ENCODE measurements around the gene GUCA1C.

Gene GUCA1C, protein sequence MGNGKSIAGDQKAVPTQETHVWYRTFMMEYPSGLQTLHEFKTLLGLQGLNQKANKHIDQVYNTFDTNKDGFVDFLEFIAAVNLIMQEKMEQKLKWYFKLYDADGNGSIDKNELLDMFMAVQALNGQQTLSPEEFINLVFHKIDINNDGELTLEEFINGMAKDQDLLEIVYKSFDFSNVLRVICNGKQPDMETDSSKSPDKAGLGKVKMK

DNA sequence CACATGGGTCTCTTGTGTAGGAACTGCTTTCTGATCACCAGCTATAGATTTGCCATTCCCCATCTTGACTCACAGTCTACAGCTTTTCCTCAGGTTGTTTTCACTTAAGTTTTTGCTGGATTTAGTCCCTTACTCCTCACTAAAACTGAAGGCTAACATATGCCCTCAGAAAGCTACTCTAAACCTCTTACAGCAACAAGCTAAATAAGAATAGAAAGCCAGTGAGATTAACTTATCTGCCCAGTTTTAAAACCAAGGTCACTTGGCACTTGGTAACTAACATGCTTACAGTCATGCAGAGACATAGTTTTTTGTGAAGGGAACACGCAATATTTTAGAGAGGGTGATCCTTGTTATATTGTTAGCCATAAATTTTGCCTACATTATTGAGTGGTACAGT, at the start of gene GUCA1C:
Gene GUCA1C, minus strand, starts transcription at position 180 of the 400 bp plus-strand sequence. Its CDS starts 117 bp downstream, at position 63.
- no peak for DNase-seq

DNA sequence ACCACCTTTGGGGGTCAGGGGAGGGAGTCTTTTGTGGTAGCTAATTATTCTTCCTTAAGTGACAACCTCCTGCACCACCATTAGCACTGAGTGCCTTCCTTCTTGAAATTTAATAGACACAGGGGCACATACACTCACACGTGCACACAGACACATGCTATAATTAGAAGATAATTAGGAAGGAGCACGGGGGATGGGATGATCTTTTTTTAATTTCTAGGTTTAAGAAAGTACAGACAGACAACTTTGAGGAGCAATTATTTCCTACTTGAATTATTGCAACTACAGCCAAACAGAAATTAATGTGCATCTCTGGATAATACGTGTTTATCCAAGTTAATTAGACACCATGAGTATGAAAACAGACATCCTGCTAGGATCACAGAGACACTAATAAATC, 44.8 kb upstream of the GUCA1C start:
- DNase-seq = no peak

DNA sequence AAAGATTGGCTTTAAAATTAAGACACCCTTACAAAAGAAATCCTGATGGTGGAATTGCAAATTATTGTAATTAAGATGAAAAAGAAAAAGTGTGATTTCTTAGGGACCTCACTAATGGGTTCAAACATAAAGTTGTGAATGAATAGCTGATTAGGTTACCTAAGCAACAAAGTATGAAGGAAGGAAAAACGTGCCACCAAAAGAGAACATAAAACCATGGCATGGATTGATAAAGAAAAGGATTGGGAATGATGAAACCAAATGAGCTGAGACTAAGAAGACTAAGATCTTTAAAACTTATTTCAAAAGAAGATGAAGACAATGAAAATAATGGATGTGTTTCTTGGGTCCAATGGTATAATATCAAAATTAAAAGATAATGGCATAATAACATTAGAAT, 32.2 kb upstream of the GUCA1C start:
- no peak for DNase-seq

DNA sequence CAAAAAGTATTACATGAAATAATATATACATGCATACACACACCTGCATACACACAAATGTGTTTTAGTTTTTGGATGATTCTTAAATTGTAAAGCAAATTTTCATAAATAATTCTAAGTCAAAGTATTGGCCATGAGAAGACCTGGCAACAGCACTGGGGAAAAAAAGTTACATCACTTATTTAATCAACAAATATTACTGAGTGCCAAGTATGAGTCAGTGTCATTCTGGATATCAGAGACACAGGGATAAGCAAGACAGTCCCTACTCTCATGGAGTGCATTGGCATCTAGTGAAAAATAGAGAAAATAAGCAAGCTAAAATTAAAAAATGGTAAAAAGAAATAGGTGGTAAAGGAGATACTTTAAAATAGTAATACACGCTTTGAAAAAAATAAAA, 29.4 kb upstream of the GUCA1C start:
- no peak for DNase-seq

DNA sequence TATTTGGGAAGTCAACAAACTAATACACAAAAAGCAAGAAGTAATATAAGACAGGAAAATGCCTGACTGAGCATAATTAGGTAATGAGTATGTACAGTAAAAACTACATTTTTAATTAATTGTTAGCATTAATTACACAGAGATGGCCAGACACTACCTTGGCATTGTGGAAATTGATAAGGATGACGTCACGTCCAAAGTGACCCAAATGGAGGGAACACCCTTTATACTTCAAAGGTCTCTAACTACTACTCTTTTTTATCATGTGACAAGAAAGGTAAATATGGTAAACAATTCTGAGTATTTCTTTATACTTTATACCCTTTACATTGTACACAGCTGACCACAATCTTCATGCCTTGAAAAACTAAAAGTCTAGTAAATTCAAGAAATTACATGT, 22.4 kb upstream of the GUCA1C start:
- DNase-seq = no peak

DNA sequence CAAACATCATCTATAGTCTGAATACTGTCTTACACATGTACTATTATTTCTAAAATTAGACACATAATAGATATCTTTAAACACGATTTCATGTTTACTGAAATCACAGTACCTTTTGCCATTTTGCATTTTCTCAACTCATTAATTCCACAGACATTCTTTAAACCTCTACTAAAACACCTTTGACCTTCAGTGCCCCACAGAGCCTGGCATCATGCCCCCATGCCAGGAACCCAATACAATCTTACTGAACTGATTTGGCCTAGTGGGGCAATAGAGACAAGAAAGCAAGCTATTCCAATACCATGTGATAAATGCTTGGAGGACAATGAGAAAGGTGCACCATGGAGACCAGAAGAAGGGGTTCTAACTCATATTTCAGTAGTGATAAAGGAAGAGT, 19.3 kb upstream of the GUCA1C start:
- no peak for DNase-seq

DNA sequence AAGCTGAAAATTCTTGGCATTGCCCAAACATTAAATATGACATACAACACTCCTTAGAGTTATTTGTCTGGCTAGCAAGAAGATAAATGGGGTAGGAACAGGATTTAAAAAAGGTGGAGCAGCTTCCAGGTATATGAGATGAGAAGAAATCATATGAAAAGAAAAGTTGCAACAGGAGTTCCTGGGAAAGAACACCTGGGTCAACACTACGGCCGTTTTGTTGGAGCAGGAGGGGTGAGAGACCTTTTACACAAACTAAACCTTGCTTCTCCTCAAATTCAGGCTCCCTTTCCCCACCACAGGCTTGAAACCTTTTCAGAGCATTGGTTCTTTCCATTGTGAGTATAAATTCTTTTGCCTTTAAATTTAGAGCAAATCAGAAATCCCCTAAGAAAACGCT, 18.8 kb upstream of the GUCA1C start:
- DNase-seq = no peak

DNA sequence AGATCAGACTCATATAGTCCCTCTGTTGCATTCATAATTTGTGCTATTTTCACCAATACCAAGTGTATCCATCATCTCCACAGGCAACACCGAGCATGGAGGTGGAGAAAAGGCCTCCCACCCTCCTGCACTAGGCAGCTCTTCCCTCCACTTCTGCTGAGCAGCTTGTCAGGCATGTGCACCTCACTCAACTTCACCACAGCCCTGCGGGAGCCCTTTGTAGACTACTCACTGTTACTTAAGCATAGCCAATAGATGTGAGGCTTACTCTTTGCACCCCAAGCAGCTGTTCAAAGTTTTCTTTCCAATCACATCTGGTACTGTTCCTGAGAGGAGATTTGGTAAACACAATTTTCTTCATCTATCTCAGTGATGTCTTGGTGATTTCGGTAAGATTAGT, 16.9 kb upstream of the GUCA1C start:
- no peak for DNase-seq

DNA sequence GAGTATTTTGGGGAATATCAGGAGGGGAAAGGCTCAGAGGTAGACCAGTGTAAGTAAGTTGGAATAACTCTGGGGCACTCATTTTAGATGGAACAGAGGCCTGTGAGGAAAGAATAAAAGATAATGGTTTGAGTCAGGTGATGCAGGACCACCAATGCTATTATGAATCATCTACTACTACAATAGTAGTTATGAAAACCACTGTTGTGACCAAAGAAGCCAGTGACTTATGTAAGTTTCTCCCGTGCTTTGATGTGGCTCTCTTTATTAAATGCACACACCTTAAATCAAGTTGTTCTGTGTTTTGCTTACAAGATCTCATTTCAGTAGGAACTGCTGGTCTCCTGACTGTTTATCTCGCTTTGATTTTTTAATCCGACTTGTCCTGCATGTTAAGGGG, 13.1 kb upstream of the GUCA1C start:
- DNase-seq = no peak

DNA sequence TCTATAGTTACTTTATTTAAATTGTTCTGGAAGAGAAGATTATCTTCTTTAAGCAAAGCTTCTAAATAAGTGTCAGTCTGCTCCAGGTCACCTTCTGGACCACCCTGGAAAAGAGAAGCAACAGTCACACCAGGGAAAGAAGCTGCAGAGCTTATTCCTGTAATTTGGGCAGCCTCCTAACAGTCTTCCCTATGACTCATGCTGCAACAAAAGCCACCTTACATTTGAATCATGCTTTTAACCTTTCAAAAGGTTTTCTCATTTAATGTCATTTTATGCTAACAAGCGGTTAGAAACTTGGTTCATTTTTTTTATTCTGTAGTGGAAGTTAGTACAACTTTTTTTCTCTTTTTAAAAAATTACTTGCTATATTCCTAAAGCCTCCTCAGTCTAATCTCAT, 5.3 kb upstream of the GUCA1C start:
- DNase-seq = no peak

DNA sequence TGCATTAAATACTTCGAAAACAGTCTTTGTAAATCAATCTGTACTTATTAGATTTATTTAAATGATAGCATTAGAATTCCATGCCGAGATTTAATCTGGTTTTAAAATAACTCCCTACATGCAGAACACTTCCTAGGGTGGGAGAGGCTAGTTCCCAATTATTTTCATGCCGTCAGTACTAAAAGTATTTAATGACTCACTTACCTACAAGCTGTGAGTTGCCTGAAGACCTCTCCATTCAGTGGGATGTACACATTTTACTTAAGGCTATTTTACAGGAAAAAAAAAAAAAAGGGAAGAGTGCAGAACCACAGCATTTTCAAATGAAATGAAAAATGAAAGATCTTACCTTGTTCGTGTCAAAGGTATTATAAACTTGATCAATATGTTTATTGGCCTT, 469 bp downstream of the GUCA1C start:
- DNase-seq = no peak

DNA sequence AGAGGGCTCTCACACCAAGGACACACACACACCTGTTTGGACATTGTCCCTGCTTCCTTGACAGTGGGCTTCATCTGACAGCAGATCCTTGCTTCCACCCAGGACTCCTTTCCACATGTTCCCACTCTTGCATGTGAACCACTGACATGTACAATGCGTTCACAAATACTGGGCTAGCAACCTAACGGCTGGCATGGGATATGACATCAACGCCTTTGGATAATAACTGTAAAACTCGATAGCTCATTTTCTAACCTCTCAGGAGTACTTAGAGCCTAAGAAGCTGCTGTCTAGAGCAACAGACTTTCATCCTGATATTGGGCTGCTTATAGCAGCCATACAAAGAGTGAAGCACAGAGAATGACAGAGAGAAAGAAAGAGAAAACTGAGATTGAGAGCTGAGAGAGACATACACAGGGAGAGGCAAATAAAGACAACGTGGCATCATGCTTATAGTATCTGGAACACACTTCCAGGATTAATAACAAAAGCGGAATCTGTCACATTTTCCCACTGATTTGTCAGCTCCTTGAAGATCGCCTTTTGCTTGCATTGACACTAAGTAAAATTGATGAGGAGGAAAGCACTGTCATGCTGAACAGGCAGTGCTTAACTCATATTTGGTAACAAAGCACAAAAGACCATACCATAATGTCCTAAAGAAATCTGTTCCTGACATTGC, 1.7 kb downstream of the GUCA1C start:
- no peak for DNase-seq

DNA sequence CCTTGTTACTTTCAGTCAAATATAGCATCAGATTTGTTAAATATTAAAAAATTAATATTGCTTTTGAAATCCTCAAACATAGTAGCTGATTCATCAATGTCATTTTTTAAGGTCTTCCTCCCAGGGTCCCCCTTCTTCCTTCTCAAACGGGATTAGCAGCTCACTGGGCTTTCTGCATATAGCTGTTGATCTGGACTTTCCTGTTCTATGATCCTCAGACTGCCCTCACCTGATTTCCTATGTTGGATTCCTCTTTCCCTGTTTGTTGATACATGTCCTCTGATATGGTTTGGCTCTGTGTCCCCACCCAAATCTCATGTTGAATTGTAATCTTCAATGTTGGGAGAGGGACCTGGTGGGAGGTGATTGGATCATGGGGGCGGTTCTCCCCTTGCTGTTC, 5.8 kb downstream of the GUCA1C start:
- DNase-seq = no peak

DNA sequence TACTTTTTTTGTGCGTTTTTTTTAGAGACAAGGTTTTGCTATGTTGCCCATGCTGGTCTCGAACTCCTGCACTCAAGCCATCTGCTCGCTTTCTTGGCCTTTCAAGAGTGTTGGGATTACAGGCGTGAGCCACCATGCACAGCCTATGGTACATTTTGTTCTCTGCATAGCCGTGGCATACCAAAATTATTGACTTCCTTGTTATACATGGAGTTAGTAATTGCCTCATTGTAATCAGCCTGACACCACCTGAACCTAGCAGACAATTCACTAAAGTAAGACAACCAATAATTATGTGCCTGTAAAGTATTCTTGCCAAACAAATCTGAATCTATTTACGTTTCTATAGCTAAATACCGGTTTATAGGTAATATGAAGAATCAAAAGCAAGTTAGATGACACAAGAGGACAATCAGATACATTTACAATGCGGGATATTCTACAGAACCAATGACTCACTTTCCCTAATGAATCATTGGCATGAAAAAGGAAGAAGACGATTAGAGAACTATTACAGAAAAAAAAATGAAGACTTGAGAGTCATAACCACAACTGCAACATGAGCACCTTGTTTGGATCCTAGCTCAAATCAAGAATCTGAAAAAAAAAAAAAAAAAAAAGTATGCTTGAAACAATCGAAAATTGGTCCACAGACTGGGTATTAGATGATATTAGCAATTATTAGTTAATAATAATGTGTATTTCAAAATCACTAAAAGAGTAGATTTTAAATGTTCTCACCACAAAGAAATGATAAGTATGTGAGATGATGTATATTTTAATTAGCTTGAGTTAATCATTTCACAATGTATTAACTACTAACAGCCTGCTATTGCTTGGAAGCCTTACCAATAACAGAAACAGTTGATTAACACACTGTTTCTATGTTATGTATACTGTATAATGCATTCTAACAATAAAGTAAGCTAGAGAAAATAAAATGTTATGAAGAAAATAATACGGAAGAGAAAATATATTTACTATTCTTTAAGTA, 7.1 kb downstream of the GUCA1C start:
- no peak for DNase-seq

DNA sequence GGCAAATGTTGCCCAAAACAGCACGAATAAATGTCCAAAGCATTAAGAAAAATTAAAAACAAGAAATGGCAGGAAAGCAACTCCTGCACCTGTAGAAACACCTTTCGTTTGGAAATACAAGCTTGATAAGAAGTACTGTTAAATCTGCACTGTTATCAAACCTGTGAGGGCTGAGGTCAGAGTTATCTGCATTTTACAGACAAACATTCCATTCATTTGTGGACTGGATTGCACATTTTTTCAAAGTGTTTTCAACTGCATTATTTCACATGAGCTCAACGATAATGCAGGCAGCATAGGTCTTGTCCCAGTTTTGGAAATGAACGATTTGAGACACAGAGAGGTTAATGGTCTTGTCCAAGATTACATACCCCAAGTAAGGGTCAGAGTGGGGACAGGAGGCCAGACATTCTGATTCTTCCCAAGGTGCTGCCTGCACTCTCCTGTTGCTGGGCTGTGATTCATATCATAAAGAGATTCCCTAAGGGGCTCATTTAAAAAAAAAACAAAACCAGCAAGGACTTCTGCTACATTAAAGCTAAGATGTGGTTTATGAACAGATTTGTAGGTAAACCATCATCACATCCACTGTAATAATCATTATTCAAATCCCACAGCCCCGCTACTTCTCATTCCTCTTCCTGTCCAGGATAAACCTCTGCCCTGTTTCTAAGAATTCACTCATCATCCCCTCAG, 13.0 kb downstream of the GUCA1C start:
- DNase-seq = no peak

DNA sequence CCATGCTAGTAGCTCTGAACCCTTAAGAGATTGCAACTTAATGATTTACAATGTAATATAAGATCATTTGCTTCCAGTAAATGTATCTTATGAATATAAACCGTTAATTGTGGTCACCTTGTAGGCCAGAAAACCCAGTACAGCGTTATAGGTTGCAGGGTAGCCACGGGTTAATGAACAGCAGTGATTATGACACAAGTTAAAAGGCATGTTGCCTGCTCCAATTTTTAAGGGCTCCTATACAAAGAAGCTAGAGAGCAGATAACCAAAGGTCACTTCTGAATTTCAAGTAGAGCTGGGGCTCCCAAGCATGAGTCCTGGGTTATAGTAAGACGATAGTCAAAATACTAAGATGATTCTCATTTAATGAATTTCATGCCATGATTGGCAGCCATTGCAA, 13.5 kb downstream of the GUCA1C start:
- no peak for DNase-seq

DNA sequence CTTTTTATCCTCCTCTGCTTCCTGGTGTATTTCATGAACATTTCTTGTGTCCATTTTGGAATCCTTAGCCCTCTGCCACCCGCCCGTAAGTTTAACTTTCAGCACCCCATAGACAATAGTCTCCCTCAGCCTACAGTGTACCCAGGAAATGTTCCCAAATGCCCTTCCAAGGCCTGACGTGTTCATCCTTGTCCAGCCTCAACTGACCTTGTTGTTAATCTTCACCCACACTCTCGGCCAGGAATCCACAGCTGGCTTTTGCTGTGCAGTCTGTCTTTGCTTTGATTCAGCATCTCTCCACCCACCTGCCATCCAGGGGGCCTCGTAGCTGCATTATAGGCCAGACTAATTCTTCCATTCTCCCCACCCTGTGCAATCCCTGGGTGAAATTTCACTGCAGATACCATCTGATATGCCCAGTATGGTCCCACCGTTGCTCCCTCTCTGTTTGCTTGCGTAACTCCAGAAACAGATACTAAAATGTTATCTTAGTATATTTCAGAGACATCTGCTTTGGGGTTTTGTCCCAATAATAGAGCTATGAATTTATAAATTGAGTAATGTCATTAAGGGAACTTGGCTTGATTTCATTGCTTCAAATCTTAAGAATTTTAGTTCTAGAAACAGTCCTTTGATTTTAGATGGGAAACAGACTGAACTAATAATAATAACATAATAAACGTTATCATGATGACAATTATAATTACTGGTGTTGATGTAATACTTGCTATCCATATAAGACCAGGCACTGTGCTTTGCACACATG, 16.6 kb downstream of the GUCA1C start:
- DNase-seq = no peak

DNA sequence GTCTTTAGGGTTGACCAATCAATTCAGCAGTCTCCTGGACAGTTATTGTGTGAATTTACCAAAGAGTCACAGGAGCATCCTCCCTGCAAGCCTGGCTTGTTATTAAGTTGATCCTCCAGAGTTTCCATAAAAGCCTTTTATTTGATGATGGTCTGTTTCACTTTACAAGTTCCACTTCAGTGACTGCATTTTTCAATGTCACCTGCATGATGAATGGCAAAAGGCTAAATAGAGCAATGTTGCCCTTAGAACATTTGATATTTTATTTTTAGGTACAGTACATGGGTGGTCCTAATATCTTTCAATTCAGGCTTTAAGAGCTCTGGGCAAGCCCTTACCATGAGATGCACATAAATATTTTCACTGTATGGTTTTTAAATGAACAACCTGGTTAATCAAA, 22.6 kb downstream of the GUCA1C start:
- no peak for DNase-seq

DNA sequence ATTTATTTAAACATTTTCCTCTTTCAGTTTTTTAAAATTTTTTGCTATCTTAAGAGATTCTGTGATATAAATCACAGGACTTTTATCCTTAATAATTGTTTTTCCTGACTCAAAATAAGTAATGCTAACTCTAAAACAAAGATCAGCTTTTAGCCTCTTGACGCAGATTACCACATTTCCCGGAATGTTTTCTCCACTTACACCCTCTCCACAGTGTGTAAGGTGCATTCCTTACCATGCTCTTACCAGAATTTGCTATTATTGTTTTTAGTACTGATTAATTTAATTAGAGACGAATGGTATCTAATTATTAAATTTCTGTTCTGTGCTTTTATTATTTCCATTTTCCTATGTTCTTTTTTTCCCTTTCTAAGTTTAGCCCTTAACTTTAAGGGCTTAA, 34.8 kb downstream of the GUCA1C start:
- DNase-seq = no peak

DNA sequence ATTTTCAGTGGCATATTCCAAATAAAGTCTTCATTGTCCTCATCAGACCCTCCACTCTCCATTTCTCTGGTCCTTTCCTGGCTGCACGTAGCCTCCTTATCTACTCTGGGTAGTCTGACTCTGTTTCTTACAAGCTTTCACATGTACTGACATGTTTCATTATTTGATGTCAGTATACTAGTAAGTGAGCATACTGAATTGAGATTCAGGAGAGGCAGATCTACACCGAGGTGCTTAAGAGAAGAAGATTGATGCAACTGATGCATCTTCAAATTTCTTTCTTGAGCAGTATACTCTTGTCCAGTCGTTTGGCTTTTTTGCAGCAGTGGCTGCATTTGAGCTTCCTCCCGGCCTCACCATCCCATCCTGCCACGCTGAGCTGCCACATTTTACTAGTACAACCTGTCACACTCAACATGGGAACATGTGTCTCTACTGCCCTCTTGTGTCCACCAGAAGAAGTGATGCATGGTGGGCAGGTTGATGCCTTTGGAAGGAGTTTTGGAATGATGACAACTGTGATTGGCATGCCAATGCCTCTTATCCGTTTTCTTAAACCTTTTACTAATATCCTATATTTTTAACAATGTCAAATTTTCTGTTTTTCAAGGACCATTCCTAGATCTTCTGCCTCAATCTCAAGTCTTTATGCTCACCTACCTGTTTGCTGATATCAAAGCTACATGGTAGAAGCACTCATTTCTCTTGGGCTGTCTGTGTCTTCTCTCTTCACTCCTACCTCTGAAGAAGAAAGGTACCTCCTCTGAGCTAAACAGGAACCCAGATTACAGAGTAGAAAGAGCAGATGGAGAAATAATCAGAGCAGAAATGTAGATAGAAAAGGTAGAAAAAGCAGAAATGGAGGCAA, 38.7 kb downstream of the GUCA1C start:
- DNase-seq = peak; percentile 80

DNA sequence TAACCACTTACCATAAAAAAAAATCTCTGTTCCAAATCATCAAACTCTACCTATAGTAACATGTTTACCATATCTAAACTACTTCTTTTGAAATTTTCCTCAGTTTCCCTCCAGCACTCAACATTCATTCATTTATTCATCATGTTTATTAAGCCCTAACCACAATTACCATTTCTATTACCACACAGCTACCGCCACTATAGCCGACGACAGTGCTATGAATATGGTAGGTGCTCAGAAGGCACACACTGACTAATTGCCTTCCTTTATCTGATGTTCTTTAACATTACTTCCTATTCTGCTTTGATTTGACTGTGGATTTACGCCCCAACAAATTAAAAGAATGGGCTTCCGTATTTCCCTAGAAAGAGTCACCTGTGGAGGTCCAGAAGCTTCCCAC, 43.9 kb downstream of the GUCA1C start:
- DNase-seq = no peak
